ENCODE data around the gene SLC25A12.

The SLC25A12 gene

GRCh38 chr2:171814883-171815282 is 79.2 kb downstream of the SLC25A12 start:
- no peak for TF ChIP-seq TAF1 (IDR thresholded peaks at IDR 0.05; ENCODE audit: borderline replicate concordance, insufficient read depth, low read length)
- TF ChIP-seq, protein P1, sequence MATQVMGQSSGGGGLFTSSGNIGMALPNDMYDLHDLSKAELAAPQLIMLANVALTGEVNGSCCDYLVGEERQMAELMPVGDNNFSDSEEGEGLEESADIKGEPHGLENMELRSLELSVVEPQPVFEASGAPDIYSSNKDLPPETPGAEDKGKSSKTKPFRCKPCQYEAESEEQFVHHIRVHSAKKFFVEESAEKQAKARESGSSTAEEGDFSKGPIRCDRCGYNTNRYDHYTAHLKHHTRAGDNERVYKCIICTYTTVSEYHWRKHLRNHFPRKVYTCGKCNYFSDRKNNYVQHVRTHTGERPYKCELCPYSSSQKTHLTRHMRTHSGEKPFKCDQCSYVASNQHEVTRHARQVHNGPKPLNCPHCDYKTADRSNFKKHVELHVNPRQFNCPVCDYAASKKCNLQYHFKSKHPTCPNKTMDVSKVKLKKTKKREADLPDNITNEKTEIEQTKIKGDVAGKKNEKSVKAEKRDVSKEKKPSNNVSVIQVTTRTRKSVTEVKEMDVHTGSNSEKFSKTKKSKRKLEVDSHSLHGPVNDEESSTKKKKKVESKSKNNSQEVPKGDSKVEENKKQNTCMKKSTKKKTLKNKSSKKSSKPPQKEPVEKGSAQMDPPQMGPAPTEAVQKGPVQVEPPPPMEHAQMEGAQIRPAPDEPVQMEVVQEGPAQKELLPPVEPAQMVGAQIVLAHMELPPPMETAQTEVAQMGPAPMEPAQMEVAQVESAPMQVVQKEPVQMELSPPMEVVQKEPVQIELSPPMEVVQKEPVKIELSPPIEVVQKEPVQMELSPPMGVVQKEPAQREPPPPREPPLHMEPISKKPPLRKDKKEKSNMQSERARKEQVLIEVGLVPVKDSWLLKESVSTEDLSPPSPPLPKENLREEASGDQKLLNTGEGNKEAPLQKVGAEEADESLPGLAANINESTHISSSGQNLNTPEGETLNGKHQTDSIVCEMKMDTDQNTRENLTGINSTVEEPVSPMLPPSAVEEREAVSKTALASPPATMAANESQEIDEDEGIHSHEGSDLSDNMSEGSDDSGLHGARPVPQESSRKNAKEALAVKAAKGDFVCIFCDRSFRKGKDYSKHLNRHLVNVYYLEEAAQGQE (IDR thresholded peaks at IDR 0.05; ENCODE audit: insufficient read depth in 1 of 2, low read depth in 2 of 2, low read length in 2 of 2) = no peak
- TF ChIP-seq POLR2AphosphoS5 (IDR thresholded peaks at IDR 0.05; ENCODE audit: low read depth, low read length) = no peak

GRCh38 chr2:171814174-171814573 is 79.9 kb downstream of the SLC25A12 start:
- TF ChIP-seq, protein P1 (IDR thresholded peaks at IDR 0.05; ENCODE audit: insufficient read depth in 1 of 2, low read depth in 2 of 2, low read length in 2 of 2) = no peak
- no peak for TF ChIP-seq TAF1 (IDR thresholded peaks at IDR 0.05; ENCODE audit: borderline replicate concordance, insufficient read depth, low read length)
- TF ChIP-seq SIN3A (IDR thresholded peaks at IDR 0.05; ENCODE audit: borderline replicate concordance, insufficient read depth, low read length) = no peak

GRCh38 chr2:171813729-171814128 is 80.3 kb downstream of the SLC25A12 start:
- TF ChIP-seq TAF1 (IDR thresholded peaks at IDR 0.05; ENCODE audit: borderline replicate concordance, insufficient read depth, low read length) = no peak

DNA sequence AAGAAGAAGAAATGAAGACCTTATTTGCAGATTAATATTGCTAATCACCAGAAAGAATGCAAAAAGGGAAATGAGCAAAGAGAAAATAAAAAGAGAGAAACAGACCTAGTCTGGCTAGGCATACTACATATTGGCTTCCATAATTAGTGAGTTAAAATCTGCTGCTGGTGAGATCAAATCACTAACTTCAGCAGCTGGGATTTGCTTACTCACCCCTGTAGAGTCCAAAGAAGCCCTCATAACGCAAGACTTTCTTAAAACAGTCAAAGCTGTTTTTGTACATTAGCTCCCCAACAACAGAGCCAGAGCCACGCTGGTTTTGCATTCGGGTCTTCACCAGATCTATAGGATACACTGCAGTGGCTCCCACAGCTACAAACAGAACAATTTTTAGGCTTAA is 80.9 kb downstream of the SLC25A12 start:
- TF ChIP-seq TAF1 (IDR thresholded peaks at IDR 0.05; ENCODE audit: borderline replicate concordance, insufficient read depth, low read length) = no peak
- TF ChIP-seq SIN3A (IDR thresholded peaks at IDR 0.05; ENCODE audit: borderline replicate concordance, insufficient read depth, low read length) = no peak
- no peak for TF ChIP-seq POLR2AphosphoS5 (IDR thresholded peaks at IDR 0.05; ENCODE audit: low read depth, low read length)

- TF ChIP-seq POLR2AphosphoS5 (IDR thresholded peaks at IDR 0.05; ENCODE audit: low read depth, low read length) (no peak), TAF1 (IDR thresholded peaks at IDR 0.05; ENCODE audit: borderline replicate concordance, insufficient read depth, low read length) (no peak), SIN3A (IDR thresholded peaks at IDR 0.05; ENCODE audit: borderline replicate concordance, insufficient read depth, low read length) (no peak), FOXP2 (optimal IDR thresholded peaks at IDR 0.05; ENCODE audit: borderline replicate concordance, extremely low read depth, extremely low read length, insufficient read depth) (no peak)
- TF ChIP-seq, protein P1 (IDR thresholded peaks at IDR 0.05; ENCODE audit: insufficient read depth in 1 of 2, low read depth in 2 of 2, low read length in 2 of 2) = no peak
Observed at GRCh38 chr2:171811245-171811628, 82.8 kb downstream of the SLC25A12 start.

DNA sequence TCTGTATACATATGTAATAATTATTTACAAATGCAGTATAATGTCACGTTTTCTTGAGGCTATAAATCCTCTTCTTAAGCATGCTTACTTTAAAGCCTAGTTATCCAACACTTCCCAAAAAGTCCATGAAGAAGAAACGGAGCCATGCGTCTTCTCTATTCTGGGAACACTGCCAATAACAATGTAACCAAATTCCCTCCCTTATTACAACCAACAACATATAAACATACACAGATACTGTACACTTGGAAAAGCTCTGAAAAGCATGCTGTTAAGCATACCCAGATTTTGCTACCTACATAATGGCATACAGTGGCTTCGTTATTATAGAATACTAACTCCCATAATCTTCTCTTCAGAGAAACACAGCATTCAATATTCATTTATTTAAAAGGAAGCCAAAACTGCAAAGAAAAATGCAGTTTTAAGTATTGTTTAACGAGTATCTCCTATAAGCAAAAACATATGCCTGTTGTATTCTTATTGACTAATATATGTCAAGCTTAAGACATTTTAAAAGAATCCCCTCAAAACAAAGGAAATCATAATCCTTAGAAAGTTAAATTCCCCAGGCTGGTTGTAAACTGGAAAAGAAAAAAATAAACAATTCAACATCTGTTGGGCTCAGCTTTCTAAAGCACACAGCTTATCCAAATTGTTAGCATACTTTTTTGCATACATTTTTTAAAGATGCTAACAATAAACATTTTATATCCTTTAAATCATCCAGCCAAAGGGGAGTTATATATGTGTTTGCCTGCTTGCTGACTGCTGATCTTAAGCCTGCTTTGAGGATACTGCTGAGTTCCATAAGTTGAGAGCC is 83.4 kb downstream of the SLC25A12 start:
- TF ChIP-seq SIN3A (IDR thresholded peaks at IDR 0.05; ENCODE audit: borderline replicate concordance, insufficient read depth, low read length) (no peak), FOXP2 (optimal IDR thresholded peaks at IDR 0.05; ENCODE audit: borderline replicate concordance, extremely low read depth, extremely low read length, insufficient read depth) (no peak), TAF1 (IDR thresholded peaks at IDR 0.05; ENCODE audit: borderline replicate concordance, insufficient read depth, low read length) (no peak), POLR2AphosphoS5 (IDR thresholded peaks at IDR 0.05; ENCODE audit: low read depth, low read length) (no peak)
- TF ChIP-seq, protein P1 (IDR thresholded peaks at IDR 0.05; ENCODE audit: insufficient read depth in 1 of 2, low read depth in 2 of 2, low read length in 2 of 2) = no peak

Measured in PFSK-1 (cell line).